NCI-H2196 treated with DMSO at 0.1 percent for 48 hours (cell line): Measurements from ENCODE around the gene RCOR1.
"Not testable (repeated sequence)": the region's sequence is repeated elsewhere in the genome, so short reads cannot be mapped to it uniquely, and the experiment has no call there.

Experiments
- DNase-seq: peaks from one replicate; lab custom pipeline; 2025; ENCODE audit not compliant: unreplicated experiment; lab: John Stamatoyannopoulos, UW

Gene RCOR1

GRCh38 chr14:102739190-102739469, 146.7 kb downstream of the RCOR1 start:
- no peak for DNase-seq

- no peak for DNase-seq
Measured at GRCh38 chr14:102746634-102747438, 154.4 kb downstream of the RCOR1 start.

DNA sequence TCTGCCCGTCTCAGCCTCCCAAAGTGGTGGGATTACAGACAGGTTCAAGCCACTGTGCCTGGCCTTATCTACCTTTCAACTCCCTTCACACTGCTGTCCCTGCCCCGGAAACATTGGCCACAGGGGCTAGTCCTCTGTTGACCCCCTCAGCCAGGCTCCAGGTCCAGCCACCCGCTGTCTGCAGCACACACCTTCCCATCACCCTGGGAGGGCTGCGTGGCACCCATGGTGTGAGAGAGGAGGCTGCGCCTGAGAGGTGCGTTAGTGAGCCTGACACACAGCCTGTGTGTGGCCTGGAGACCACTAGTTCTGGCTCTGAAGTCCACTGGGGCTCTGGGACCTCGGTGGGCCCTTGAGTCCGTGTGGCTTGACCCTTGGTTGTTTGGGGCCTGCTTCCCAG, 156.4 kb downstream of the RCOR1 start:
- DNase-seq = no peak

- DNase-seq = no peak
Measured at GRCh38 chr14:102749393-102750305, 157.2 kb downstream of the RCOR1 start.

GRCh38 chr14:102750376-102750775, 157.9 kb downstream of the RCOR1 start:
- no peak for DNase-seq

- no peak for DNase-seq
Measured at GRCh38 chr14:102751088-102751487, 158.6 kb downstream of the RCOR1 start.

GRCh38 chr14:102752239-102752847, 159.9 kb downstream of the RCOR1 start:
- DNase-seq = no peak

DNA sequence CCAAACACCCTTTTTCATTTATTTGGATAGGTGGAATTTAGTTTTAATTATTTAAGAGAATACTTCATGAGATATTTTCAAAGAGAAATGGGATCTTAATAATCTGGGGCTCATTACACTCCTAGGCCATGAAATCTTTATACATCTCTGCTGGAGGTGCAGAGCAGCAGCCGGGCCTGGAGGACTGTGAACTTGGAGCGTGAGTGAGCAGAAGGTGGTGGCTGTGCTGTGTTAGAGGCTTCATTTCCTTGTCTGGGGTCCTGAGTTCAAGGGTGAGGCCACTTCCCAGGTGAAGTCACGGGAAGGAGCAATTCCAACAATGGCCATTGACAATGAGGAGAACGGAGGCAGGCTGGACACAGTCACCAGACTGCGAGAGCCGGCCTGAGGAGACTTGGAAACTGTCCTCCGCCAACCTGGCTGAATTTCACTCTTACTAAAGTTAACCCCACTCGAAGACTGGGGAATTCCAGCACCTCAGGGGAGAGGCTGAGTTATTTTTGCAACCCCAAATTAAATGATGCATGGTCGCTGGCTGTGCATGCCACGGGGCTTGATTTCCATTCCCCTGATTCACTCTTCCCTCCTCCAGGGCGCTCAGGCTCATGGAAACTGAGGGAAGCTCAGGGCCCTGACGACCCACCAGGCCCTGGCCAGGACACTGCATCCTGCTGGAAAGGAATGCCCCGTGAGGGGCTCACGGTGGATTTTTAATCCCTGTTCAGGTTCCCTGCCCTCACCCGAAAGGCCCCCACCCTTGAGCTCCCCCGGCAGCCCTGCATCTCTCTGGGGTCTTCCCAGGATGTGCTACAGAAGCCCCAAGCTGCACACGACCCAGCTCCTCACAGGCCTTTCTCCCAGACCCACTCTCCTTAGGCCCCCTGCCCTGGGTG, 162.2 kb downstream of the RCOR1 start:
- DNase-seq = no peak

GRCh38 chr14:102757646-102758045, 165.2 kb downstream of the RCOR1 start:
- no peak for DNase-seq

GRCh38 chr14:102758087-102758486, 165.6 kb downstream of the RCOR1 start:
- no peak for DNase-seq

DNA sequence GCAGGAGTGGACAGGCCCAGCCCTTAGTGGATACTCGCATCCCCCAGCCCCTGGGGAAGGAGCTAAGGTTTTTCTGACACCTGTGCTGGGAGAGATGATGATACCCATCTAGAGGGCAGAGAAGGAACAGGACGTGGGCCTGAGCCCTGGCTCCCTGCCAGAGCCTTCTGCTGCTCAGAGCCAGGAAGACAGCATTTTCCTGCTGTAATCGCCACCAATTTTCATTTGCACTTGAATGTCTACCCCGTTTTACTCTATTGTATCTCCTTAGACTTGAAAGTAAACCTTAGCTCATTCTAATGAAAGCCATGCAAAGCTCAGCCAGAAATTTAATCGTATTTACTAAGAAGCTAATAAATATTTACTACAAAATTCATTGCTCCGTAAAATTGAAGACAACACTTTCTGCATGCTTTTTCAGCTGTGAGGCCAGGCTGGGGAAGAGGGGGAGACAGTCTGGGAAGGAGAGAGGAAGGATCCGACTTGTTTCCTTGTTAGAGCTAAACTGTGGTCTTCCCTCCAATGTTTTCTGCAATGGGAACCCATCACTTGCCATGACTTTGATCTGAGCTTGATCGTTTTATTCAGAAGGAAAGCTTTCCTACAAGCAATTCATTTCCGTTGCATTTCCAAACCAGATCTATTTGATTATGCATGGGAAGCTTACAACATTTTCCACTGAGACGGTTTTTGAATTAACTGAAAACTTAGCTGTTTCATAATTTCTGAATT, 167.2 kb downstream of the RCOR1 start:
- DNase-seq = no peak

- no peak for DNase-seq
Measured at GRCh38 chr14:102760496-102761193, 168.2 kb downstream of the RCOR1 start.

DNA sequence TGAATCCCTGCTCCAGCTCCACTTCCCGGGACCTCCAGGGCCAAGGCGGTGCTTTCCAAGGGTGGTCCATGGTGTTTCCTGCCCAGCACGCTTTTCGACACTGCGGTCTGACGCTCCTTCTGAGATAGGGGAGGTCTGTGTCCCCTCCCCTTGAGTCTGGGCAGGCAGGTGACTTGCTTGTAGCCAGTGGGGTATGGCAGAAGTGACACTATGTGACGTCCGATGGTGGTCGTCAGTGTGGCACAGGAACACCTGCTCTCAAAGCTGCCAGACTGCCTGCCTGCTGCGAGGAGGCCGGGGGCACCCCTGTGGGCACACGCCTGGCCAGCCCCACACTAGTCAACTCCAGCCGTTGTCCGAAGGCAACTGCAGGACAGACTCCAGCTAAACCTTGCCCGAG, 168.8 kb downstream of the RCOR1 start:
- no peak for DNase-seq

- no peak for DNase-seq
Measured at GRCh38 chr14:102764220-102764671, 171.8 kb downstream of the RCOR1 start.

GRCh38 chr14:102765770-102766169, 173.3 kb downstream of the RCOR1 start:
- not testable (repeated sequence) for DNase-seq

GRCh38 chr14:102768223-102769048, 176.0 kb downstream of the RCOR1 start:
- DNase-seq = no peak

DNA sequence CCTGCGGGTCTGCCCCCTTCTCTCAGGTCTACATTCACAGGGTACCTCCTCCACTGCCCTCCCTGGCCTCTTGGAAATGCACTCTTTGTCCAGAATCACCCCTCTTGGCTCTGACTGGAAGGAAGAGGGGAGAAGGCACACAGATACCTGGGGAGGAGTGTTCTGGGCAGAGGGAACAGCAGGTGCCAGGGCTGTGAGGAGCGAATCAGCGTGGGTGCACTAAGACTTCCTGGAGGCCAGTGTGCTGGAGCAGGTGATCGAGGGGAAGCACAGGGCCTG, 176.5 kb downstream of the RCOR1 start:
- no peak for DNase-seq

- DNase-seq = no peak
Measured at GRCh38 chr14:102770147-102771123, 178.0 kb downstream of the RCOR1 start.
